Measurements from ENCODE around the gene SPINT3. TPM values are rescaled to one million over a fixed set of nuclear protein-coding genes. Genes with fewer than 3 reads are reported as not detected.

The SPINT3 gene
- total RNA-seq, 1 donor, result not detected

GRCh38 chr20:45506398-45506797 is 9.0 kb downstream of the SPINT3 start:
- no peak overlapping the region for H3K4me3 ChIP-seq (ENCODE audit: low read depth, low read length)
- DNase-seq (ENCODE audit: low read depth), result no peak
- no peak for TF ChIP-seq CTCF (IDR thresholded peaks at IDR 0.05; ENCODE audit: insufficient read depth, low read length)

GRCh38 chr20:45503403-45503802 is 12.0 kb downstream of the SPINT3 start:
- no peak overlapping the region for H3K4me3 ChIP-seq (ENCODE audit: low read depth, low read length)
- DNase-seq (ENCODE audit: low read depth), result no peak
- no peak for TF ChIP-seq CTCF (IDR thresholded peaks at IDR 0.05; ENCODE audit: insufficient read depth, low read length)

- no peak overlapping the region for H3K4me3 ChIP-seq (ENCODE audit: low read depth, low read length)
- TF ChIP-seq CTCF (IDR thresholded peaks at IDR 0.05; ENCODE audit: insufficient read depth, low read length), result no peak
- no peak for DNase-seq (ENCODE audit: low read depth)
These were observed 12.9 kb downstream of the SPINT3 start for GRCh38 chr20:45502561-45502960.

- TF ChIP-seq CTCF (IDR thresholded peaks at IDR 0.05; ENCODE audit: insufficient read depth, low read length), result no peak
- no peak overlapping the region for H3K4me3 ChIP-seq (ENCODE audit: low read depth, low read length)
- no peak for DNase-seq (ENCODE audit: low read depth)
These were observed 13.8 kb downstream of the SPINT3 start for GRCh38 chr20:45501600-45501999.

- TF ChIP-seq CTCF (IDR thresholded peaks at IDR 0.05; ENCODE audit: insufficient read depth, low read length), result no peak
- no peak overlapping the region for H3K4me3 ChIP-seq (ENCODE audit: low read depth, low read length)
- DNase-seq (ENCODE audit: low read depth), result no peak
These were observed 15.4 kb downstream of the SPINT3 start for GRCh38 chr20:45500022-45500421.

- TF ChIP-seq CTCF (IDR thresholded peaks at IDR 0.05; ENCODE audit: insufficient read depth, low read length), result no peak
- DNase-seq (ENCODE audit: low read depth), result no peak
- H3K4me3 ChIP-seq (ENCODE audit: low read depth, low read length), result no peak overlapping the region
These were observed 17.4 kb downstream of the SPINT3 start for GRCh38 chr20:45497971-45498494.

GRCh38 chr20:45496166-45496565 is 19.3 kb downstream of the SPINT3 start:
- no peak overlapping the region for H3K4me3 ChIP-seq (ENCODE audit: low read depth, low read length)
- DNase-seq (ENCODE audit: low read depth), result no peak
- no peak for TF ChIP-seq CTCF (IDR thresholded peaks at IDR 0.05; ENCODE audit: insufficient read depth, low read length)
